Measurements from ENCODE around the gene AKAP6.

DNA sequence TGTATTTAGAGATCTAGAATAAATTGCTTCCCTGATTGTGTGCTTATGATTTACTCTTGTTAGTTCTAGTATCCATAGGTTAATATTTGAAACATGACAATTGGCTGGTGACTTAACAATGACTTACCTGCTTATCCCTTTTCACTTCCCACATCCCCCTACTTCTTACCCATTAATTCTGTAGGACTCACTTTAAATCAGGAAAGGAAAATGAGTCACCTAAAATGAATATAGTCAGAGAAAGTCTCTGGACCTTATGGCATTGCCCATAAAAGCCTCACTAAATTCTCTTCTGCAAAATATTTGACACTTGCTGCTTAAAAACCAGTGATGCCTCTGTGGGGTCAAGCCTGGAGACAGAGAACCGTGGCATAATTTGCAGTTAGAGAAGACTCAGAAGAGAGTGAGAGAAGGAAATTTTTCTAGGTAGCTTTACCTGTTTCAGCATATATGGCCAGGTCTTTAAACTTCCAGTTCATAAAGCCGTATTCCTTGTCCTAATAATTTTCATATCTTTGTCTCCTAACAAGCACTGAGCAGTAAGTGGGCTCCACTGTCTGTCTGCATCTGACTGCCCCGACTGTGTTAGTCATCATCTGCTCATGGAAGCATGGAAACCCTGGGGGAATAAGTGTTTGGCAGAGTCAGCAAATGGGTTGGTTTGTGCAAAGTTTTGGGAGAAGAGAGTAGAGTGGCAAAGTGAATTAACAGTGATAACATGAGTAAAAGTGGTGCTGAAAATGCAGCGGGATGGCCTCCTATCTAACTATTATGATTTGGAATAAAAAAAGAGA, 294.4 kb downstream of the AKAP6 start:
- TF ChIP-seq CBX8 (IDR thresholded peaks at IDR 0.05; ENCODE audit: borderline replicate concordance, low read depth, low read length) (no peak), EGR1 (IDR thresholded peaks at IDR 0.05; ENCODE audit: borderline replicate concordance, low read depth, low read length) (no peak), POLR2A (IDR thresholded peaks at IDR 0.05; ENCODE audit: control extremely low read depth in 1 of 2, low read depth in 2 of 2, low read length in 2 of 2) (no peak), YY1 (IDR thresholded peaks at IDR 0.05; ENCODE audit: low read depth, low read length) (no peak), ZNF274 (IDR thresholded peaks at IDR 0.05; ENCODE audit: borderline replicate concordance, extremely low read depth, low read length) (no peak), TAF1 (IDR thresholded peaks at IDR 0.05; ENCODE audit: low read depth, low read length) (no peak), RAD21 (IDR thresholded peaks at IDR 0.05 in 1 of 2, conservative IDR thresholded peaks at IDR 0.05 in 1 of 2; ENCODE audit: low read depth in 2 of 2, low read length in 2 of 2) (no peak), GABPA (IDR thresholded peaks at IDR 0.05; ENCODE audit: borderline replicate concordance, insufficient read depth, low read length) (no peak), SP1 (IDR thresholded peaks at IDR 0.05; ENCODE audit: low read depth, low read length) (no peak), JUN (IDR thresholded peaks at IDR 0.05; ENCODE audit: low read depth, low read length) (no peak), POLR2AphosphoS5 (IDR thresholded peaks at IDR 0.05; ENCODE audit: low read depth, low read length) (no peak)
- TF ChIP-seq, protein P1, sequence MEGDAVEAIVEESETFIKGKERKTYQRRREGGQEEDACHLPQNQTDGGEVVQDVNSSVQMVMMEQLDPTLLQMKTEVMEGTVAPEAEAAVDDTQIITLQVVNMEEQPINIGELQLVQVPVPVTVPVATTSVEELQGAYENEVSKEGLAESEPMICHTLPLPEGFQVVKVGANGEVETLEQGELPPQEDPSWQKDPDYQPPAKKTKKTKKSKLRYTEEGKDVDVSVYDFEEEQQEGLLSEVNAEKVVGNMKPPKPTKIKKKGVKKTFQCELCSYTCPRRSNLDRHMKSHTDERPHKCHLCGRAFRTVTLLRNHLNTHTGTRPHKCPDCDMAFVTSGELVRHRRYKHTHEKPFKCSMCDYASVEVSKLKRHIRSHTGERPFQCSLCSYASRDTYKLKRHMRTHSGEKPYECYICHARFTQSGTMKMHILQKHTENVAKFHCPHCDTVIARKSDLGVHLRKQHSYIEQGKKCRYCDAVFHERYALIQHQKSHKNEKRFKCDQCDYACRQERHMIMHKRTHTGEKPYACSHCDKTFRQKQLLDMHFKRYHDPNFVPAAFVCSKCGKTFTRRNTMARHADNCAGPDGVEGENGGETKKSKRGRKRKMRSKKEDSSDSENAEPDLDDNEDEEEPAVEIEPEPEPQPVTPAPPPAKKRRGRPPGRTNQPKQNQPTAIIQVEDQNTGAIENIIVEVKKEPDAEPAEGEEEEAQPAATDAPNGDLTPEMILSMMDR (IDR thresholded peaks at IDR 0.05; ENCODE audit: control extremely low read depth in 1 of 3, insufficient read depth in 1 of 3, low read depth in 1 of 3, low read length in 3 of 3) = no peak
- TF ChIP-seq, protein P2, sequence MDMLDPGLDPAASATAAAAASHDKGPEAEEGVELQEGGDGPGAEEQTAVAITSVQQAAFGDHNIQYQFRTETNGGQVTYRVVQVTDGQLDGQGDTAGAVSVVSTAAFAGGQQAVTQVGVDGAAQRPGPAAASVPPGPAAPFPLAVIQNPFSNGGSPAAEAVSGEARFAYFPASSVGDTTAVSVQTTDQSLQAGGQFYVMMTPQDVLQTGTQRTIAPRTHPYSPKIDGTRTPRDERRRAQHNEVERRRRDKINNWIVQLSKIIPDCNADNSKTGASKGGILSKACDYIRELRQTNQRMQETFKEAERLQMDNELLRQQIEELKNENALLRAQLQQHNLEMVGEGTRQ (IDR thresholded peaks at IDR 0.05; ENCODE audit: low read length) = no peak
- TF ChIP-seq, protein P3, sequence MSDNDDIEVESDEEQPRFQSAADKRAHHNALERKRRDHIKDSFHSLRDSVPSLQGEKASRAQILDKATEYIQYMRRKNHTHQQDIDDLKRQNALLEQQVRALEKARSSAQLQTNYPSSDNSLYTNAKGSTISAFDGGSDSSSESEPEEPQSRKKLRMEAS (IDR thresholded peaks at IDR 0.05) = no peak
